Heart left ventricle (tissue), 16 donors: ENCODE results near the gene CENPK. TPM values are rescaled to one million over a fixed set of nuclear protein-coding genes. Genes with fewer than 3 reads are reported as not detected.
"Not testable (repeated sequence)": the region's sequence is repeated elsewhere in the genome, so short reads cannot be mapped to it uniquely, and the experiment has no call there.

Experiments
- ATAC-seq, 4 donors: fragments of 200-7000 bp; cut with Tn5 transposase; one replicate each; pipeline ENCODE4 v1.9.1; 2020 to 2022; ENCODE audit warnings: moderate library complexity in 4 of 4, mild to moderate bottlenecking in 3 of 4, moderate number of reproducible peaks in 1 of 4
- DNase-seq, 5 donors: peaks; one replicate each; pipeline ENCODE4 v3.0.0-alpha.2; 2020
- H3K27ac ChIP-seq, 12 donors: fragments of 200-600 bp; sonication (generic) in 4 of 12; one replicate each; pipeline versions ENCODE4 v1.5.0 to v1.8.0; 2016 to 2022; ENCODE audit warnings: mild to moderate bottlenecking in 2 of 12
- H3K27me3 ChIP-seq, 9 donors: fragments of 200-600 bp; sonication (generic) in 2 of 9; one replicate each; pipeline versions ENCODE4 v1.5.1 to v1.8.0; 2016 to 2022; ENCODE audit warnings: mild to moderate bottlenecking in 3 of 9
- H3K36me3 ChIP-seq, 9 donors: fragments of 200-600 bp; sonication (generic) in 2 of 9; one replicate each; pipeline versions ENCODE4 v1.5.0 to v1.8.0; 2018 to 2022; ENCODE audit warnings: mild to moderate bottlenecking in 2 of 9
- H3K4me1 ChIP-seq, 12 donors: fragments of 200-600 bp; sonication (generic) in 4 of 12; one replicate each; pipeline versions ENCODE4 v1.5.0 to v1.8.0; 2016 to 2022; ENCODE audit warnings: mild to moderate bottlenecking in 3 of 12
- H3K4me3 ChIP-seq, 12 donors: fragments of 200-600 bp; sonication (generic) in 4 of 12; one replicate each; pipeline versions ENCODE4 v1.5.0 to v1.8.0; 2017 to 2022; ENCODE audit warnings: mild to moderate bottlenecking in 9 of 12, moderate library complexity in 4 of 12
- H3K9me3 ChIP-seq, 12 donors: fragments of 200-600 bp; sonication (generic) in 4 of 12; one replicate each; pipeline versions ENCODE4 v1.5.0 to v1.8.0; 2016 to 2022; ENCODE audit warnings: mild to moderate bottlenecking in 1 of 12
- CTCF ChIP-seq, 12 donors: fragments of 200-600 bp; sonication (generic) in 4 of 12; IDR thresholded peaks; one replicate each; pipeline versions ENCODE4 v1.5.0 to v1.8.0; 2018 to 2022; ENCODE audit warnings: antibody characterized with exemption in 12 of 12, mild to moderate bottlenecking in 5 of 12
- POLR2A ChIP-seq, 2 donors: fragments of 450-650 bp; IDR thresholded peaks; one replicate each; pipeline ENCODE4 v1.6.1; 2017; ENCODE audit warnings: antibody characterized with exemption in 2 of 2, mild to moderate bottlenecking in 2 of 2, moderate library complexity in 2 of 2
- WGBS, 4 donors: extraction: QIAGEN DNeasy Blood & Tissue Kit in 2 of 4; methylation state at CpG; one replicate each; pipeline versions ENCODE4 v1.1.5 to v1.1.7; 2013 to 2018; 5-methylcytosine and 5-hydroxymethylcytosine counted together
- intact Hi-C, 10 donors: fragments of 100-400 bp; cut with DNase I; formaldehyde crosslinking; loops; one replicate each; pipeline versions ENCODE4 v1.11.1 to v1.14.2; 2022
- polyA plus RNA-seq, 2 donors: library from polyadenylated mRNA; stranded (reverse); fragments of 200-250 nt; gene quantifications; one replicate each; pipeline ENCODE4 v1.2.3, GENCODE V29; 2013
- total RNA-seq, 9 donors: library from RNA; depleted of rRNA in 2 of 9; stranded (reverse); fragments of >200 nt in 2 of 9; fragmentation: NEBNext Ultra II Directional in 3 of 9; extraction: Animal tissue kit (Norgen Biotek cat#: 25700) in 3 of 9; gene quantifications; one replicate each; pipeline versions ENCODE4 v1.1.0 to v1.2.4, GENCODE V29; 2016 to 2023
- donor health status: ischemic (EF 13 %, LVEDD 7.1; RV severe dilation, severe dysfunction).
- donor health status: healthy with polysubstance abuse.
- donor health status: DM: no; HTN: yes; CAD: no.
- donor health status: DM: no; HTN: no; CAD: no.
- donor health status: ischemic (EF 25% LVEDD 6.9; RV normal size, moderate dysfunction).
- donor health status: ischemic (EF 25% LVEDD 5.7; RV mildly dilated, moderate dysfunction).
- donor health status: healthy.
- donor health status: DM: yes; HTN: yes; CAD: no.
- donor health status: ischemic (EF 35%, LVEDD 5.7; RV mildly dilated, moderate dysfunction).
- donor health status: nonischemic (EF 11% LVEDD 7.7; RV severe dilation, severe dysfunction).
- donor health status: DM: yes; HTN: yes; CAD: no.
- donor health status: PGD.
- donor health status: ischemic (EF 29% LVEDD 5.4; RV normal size, mild dysfunction).
- donor health status: nonischemic (EF 23%, LVEDD 6.1; RV moderate dilation, normal function).

The CENPK gene
- total and polyA plus RNA-seq, 11 donors, result 0.32 to 6.9 (median 0.78) TPM; not detected in 2

GRCh38 chr5:65512170-65512937 is 50.6 kb downstream of the CENPK start:
- WGBS, 4 donors, result 57 to 71% (median 62%) methylated on average over 6 of the region's 6 CpGs

DNA sequence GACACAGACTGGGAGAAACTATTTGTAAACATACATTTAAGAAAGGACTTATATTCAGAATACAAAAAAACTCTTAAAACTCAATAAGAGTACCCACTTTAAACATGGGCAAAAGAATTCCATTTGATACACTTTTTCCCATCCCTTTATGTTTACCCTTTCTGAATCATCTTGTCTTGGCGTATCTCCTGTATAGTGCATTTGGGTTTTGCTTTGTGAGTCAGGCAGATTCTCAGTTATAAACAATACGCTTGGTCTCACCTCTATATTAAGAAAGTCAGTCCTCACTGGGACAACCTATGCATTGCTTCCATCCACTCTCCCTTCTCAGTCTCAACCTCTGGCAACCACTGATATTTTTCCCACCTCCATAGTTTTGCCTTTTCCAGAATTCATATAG is 54.0 kb downstream of the CENPK start:
- Histone ChIP-seq H3K9me3 (no peaks in the 10 kb centered on the region), H3K27me3 (no peaks in the 10 kb centered on the region), H3K4me1 (no peaks in the 10 kb centered on the region), H3K36me3 (no peaks in the 10 kb centered on the region), H3K27ac (no peak overlapping the region), H3K4me3 (no peak overlapping the region)
- WGBS, 4 donors, result 95 to 98% (median 95%) methylated on average over 2 of the region's 2 CpGs
- DNase-seq, result no peak
- intact Hi-C loops, result no loop called here
- no peak for ATAC-seq
- TF ChIP-seq POLR2A (IDR thresholded peaks at IDR 0.05), result no peak
- TF ChIP-seq CTCF (IDR thresholded peaks at IDR 0.05), result no peak

More at GRCh38 chr5:65512170-65512937, 50.6 kb downstream of the CENPK start:
- no peak for DNase-seq
- no peak for ATAC-seq
- Histone ChIP-seq H3K27ac (no peak overlapping the region), H3K4me3 (no peak overlapping the region), H3K4me1 (no peaks in the 10 kb centered on the region), H3K27me3 (no peaks in the 10 kb centered on the region), H3K9me3 (no peaks in the 10 kb centered on the region), H3K36me3 (no peaks in the 10 kb centered on the region)
- TF ChIP-seq CTCF (IDR thresholded peaks at IDR 0.05), result no peak
- TF ChIP-seq POLR2A (IDR thresholded peaks at IDR 0.05), result no peak
- intact Hi-C loops, result no loop called here

- Histone ChIP-seq H3K27me3 (no peaks in the 10 kb centered on the region), H3K27ac (no peak overlapping the region), H3K4me3 (no peak overlapping the region), H3K9me3 (no peaks in the 10 kb centered on the region), H3K36me3 (no peaks in the 10 kb centered on the region), H3K4me1 (no peaks in the 10 kb centered on the region)
- intact Hi-C loops, result no loop called here
- no peak for ATAC-seq
- WGBS, 4 donors, result 82 to 89% (median 84%) methylated on average over 3 of the region's 3 CpGs
- TF ChIP-seq CTCF (IDR thresholded peaks at IDR 0.05) (no peak), POLR2A (IDR thresholded peaks at IDR 0.05) (no peak)
- no peak for DNase-seq
Measured at GRCh38 chr5:65506961-65507360, 56.0 kb downstream of the CENPK start.

DNA sequence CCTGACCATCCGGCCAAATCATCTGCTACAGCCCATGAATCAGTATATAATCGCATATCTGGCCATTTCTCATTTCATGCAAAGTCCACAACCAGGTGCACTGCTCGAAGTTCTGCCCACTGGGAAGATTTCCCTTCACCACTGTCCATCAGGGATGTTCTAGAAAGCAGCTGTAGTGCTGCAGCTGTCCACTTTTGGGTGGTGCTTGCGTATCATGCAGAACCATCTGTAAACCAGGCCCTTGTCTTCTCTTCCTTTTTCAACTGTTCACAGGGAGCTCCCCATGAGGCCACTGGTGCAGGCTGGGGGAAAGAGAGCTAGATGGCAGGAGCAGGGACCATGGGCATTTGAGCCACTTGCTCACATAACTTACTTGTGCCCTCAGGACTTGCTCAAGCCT is 73.8 kb downstream of the CENPK start:
- 94 to 96% (median 95%) methylated on average over 4 of the region's 4 CpGs for WGBS, 4 donors
- intact Hi-C loops, result loop anchor here in 7 of 10 donors (5.0 to 10.0 kb wide), 7 partner anchors 124 to 854 kb away; no protein-coding TSS in a partner anchor

DNA sequence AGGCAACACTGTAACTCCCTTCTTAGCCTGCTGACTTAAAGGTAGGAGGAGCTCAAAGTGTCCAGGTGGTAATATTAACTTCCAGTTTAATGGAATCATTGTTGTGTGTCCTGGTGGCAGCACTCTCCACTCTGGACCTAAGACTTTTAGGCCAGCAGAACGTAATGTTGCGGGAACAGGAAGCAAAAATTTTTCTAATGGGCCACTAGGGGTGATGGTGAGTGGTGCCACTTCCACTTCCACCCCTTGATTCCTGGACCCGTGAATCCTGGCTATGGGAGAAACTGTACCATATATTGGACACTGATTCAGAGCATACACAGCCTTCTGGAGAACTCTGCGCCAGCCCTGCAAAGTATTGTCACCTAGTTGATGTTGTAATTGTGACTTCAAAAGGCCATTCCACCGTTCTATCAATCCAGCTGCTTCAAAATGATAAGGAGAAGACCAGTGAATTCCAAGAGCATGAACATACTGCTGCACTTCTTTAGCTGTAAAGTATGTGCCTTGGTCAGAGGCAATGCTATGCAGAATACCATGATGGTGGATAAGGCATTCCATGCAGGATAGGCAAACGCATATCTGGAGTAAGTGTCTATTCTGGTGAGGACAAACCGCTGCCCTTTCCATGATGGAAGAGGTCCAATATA is 74.8 kb downstream of the CENPK start:
- intact Hi-C loops, result loop anchor here in 7 of 10 donors (5.0 to 10.0 kb wide), 7 partner anchors 123 to 853 kb away; no protein-coding TSS in a partner anchor
- not testable (repeated sequence) for DNase-seq, H3K4me3 ChIP-seq, H3K27ac ChIP-seq, H3K4me1 ChIP-seq, H3K36me3 ChIP-seq, H3K27me3 ChIP-seq, ATAC-seq, H3K9me3 ChIP-seq
- 71 to 81% (median 79%) methylated on average over 5 to 7 of the region's 7 CpGs for WGBS, 4 donors

More for the DNA sequence above, 73.8 kb downstream of the CENPK start:
- TF ChIP-seq POLR2A (IDR thresholded peaks at IDR 0.05) (no peak), CTCF (IDR thresholded peaks at IDR 0.05) (no peak)
- DNase-seq (no peak), ATAC-seq (no peak)
- no peak overlapping the region for H3K27ac ChIP-seq
- no peaks in the 10 kb centered on the region for H3K4me1 ChIP-seq
- H3K27me3 ChIP-seq, result no peaks in the 10 kb centered on the region
- H3K36me3 ChIP-seq, result no peaks in the 10 kb centered on the region
- H3K9me3 ChIP-seq, result no peaks in the 10 kb centered on the region
- H3K4me3 ChIP-seq, result no peak overlapping the region

DNA sequence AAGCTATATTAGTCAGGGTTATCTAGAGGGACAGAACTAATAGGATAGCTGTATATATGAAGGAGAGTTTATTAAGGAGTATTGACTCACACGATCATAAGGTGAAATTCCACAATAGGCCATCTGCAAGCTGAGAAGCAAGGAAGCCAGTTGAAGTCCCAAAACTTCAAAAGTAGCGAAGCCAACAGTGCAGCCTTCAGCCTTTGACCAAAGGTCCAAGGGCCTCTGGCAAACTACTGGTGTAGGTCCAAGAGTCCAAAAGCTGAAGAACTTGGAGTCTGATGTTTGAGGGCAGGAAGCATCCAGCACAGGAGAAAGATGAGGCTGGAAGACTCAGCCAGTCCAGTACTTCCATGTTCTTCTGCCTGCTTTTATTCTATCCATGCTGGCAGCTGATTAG is 76.2 kb downstream of the CENPK start:
- intact Hi-C loops, result loop anchor here in 7 of 10 donors (5.0 to 10.0 kb wide), 7 partner anchors 122 to 852 kb away; no protein-coding TSS in a partner anchor
- not testable (repeated sequence) for ATAC-seq, H3K4me1 ChIP-seq, DNase-seq, H3K27ac ChIP-seq, H3K27me3 ChIP-seq, H3K9me3 ChIP-seq, H3K36me3 ChIP-seq, H3K4me3 ChIP-seq
- WGBS, 4 donors, result 90 to 97% (median 94%) methylated on average over 2 of the region's 2 CpGs
